ENCODE data around the gene MORN4. TPM values are rescaled to one million over a fixed set of nuclear protein-coding genes. Genes with fewer than 3 reads are reported as not detected.

MORN4 gene
- polyA plus RNA-seq, 1 donor (not counting 4 experiments of a cell fraction or from before 2014, with no cell fraction given): 9.1 TPM

DNA sequence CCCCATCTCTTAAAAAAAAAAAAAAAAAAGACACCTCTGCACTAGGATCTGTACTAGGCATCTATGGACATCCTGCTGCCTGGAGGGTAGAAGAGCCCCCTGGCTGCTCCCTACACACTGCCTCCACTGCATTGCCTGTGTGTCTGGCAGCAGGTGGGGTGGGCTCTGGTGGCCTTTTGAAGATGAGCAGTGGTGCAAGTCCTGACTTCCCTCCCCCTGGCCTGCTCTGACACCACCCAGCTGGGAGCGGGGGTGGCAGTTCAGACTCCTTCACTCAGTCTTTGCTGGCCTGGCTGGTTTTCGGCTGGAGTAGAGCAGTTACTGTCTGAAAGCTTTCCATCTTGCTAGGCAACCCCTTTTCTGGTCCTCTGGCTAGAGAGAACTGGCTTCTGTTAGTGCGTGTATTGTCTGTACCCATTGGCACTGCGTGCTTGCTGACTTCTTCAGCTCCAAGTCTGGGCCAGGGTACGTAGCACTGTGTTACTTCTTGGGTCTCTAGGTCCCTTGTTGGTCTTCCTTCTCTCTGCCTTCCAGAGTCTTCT, 26.1 kb downstream of the MORN4 start:
- H3K4me2 ChIP-seq (ENCODE audit: control insufficient read depth, extremely low read depth, insufficient read depth, low read depth, low read length): no peak overlapping the region
- no peak for DNase-seq (ENCODE audit: low read depth, low spot score)
- TF ChIP-seq, protein P1, sequence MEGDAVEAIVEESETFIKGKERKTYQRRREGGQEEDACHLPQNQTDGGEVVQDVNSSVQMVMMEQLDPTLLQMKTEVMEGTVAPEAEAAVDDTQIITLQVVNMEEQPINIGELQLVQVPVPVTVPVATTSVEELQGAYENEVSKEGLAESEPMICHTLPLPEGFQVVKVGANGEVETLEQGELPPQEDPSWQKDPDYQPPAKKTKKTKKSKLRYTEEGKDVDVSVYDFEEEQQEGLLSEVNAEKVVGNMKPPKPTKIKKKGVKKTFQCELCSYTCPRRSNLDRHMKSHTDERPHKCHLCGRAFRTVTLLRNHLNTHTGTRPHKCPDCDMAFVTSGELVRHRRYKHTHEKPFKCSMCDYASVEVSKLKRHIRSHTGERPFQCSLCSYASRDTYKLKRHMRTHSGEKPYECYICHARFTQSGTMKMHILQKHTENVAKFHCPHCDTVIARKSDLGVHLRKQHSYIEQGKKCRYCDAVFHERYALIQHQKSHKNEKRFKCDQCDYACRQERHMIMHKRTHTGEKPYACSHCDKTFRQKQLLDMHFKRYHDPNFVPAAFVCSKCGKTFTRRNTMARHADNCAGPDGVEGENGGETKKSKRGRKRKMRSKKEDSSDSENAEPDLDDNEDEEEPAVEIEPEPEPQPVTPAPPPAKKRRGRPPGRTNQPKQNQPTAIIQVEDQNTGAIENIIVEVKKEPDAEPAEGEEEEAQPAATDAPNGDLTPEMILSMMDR (optimal IDR thresholded peaks at IDR 0.05 in 1 of 3, IDR thresholded peaks at IDR 0.05 in 1 of 3, conservative IDR thresholded peaks at IDR 0.05 in 1 of 3; ENCODE audit: extremely low read depth in 1 of 3, insufficient read depth in 2 of 3, low read length in 3 of 3): no peak
- no peak for TF ChIP-seq EZH2 (IDR thresholded peaks at IDR 0.05; ENCODE audit: low read length)
- H3K9ac ChIP-seq (ENCODE audit: control insufficient read depth, extremely low read depth, insufficient read depth, low read length): no peak overlapping the region
- no peaks in the 10 kb centered on the region for H3K36me3 ChIP-seq (ENCODE audit: control insufficient read depth in 2 of 2, extremely low read depth in 1 of 2, insufficient read depth in 2 of 2, low read length in 2 of 2)
- H3K27ac ChIP-seq (ENCODE audit: control insufficient read depth, insufficient read depth, low read length): no peak overlapping the region
- H3K79me2 ChIP-seq (ENCODE audit: control insufficient read depth, insufficient read depth, low read length): no peaks in the 10 kb centered on the region
- H2AFZ ChIP-seq (ENCODE audit: control insufficient read depth, low read length): no peak overlapping the region
- H3K9me3 ChIP-seq (ENCODE audit: control insufficient read depth, low read depth, low read length): no peaks in the 10 kb centered on the region
- peaks cover 16% of the 10 kb centered on the region for H3K4me1 ChIP-seq (ENCODE audit: control insufficient read depth, extremely low read depth, insufficient read depth, low read length)
- no peaks in the 10 kb centered on the region for H4K20me1 ChIP-seq (ENCODE audit: control insufficient read depth, extremely low read depth, insufficient read depth, low read length)
- FAIRE-seq: no peak
- H3K9me1 ChIP-seq (ENCODE audit: control insufficient read depth, extremely low read depth, insufficient read depth, low read length): no peaks in the 10 kb centered on the region
- H3K4me3 ChIP-seq (ENCODE audit: control insufficient read depth in 2 of 3, extremely low read depth in 1 of 3, insufficient read depth in 2 of 3, low read depth in 1 of 3, low read length in 3 of 3): no peak overlapping the region
- H3K27me3 ChIP-seq (ENCODE audit: control insufficient read depth, extremely low read depth, insufficient read depth, low read length): no peaks in the 10 kb centered on the region
- dilution Hi-C loops (cut with MboI; ENCODE audit: extremely low pct_ligation_motif_present, low sequenced_read_pairs): no loop called here

DNA sequence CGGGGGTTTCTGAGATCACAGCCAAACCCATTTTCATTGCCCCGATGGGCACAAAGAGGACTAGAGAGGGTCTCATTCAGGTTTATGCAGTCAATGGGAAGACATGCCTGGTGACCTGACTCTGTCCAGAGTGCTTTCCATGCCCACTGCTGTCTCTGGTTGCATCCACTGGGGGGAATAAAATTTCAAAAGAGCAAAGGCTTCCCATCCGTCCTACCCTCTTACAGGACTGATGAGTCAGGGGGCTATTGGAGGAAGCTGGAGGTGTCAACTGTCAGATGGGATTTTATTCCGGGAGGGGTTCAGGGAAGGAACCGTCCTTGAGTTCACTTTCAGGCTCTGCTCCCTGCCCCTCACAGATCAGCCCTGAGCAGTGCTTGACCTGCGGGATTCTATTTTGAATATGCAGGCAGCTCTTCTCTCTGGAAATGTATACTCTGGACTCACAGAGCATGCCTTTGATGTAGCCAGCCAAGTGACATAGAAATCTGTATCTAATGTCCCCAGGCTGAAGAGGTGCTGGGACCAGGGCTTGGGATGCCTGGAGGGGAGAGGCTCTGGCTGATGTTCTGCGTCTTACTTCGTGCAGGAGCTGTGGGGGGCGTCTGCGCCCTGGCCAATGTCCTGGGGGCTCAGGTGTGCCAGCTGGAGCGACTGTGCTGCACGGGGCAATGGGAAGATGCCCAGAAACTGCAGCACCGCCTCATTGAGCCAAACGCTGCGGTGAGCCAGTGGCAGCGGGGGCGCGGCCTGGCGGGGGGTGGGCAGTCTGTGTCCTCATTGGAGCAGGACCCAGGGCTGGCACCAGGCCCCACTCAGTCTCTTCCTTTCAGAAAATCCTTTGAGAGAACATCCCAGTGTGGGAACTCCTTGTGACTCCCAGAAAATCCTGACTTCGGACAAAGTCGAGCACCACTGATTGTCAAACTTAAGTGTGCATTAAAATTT, 31.8 kb downstream of the MORN4 start:
- Histone ChIP-seq H3K9me3 (ENCODE audit: control insufficient read depth, low read depth, low read length) (no peaks in the 10 kb centered on the region), H3K9ac (ENCODE audit: control insufficient read depth, extremely low read depth, insufficient read depth, low read length) (no peak overlapping the region), H3K4me3 (ENCODE audit: control insufficient read depth in 2 of 3, extremely low read depth in 1 of 3, insufficient read depth in 2 of 3, low read depth in 1 of 3, low read length in 3 of 3) (no peak overlapping the region), H3K27me3 (ENCODE audit: control insufficient read depth, extremely low read depth, insufficient read depth, low read length) (no peaks in the 10 kb centered on the region), H4K20me1 (ENCODE audit: control insufficient read depth, extremely low read depth, insufficient read depth, low read length) (no peaks in the 10 kb centered on the region), H3K27ac (ENCODE audit: control insufficient read depth, insufficient read depth, low read length) (no peak overlapping the region), H3K9me1 (ENCODE audit: control insufficient read depth, extremely low read depth, insufficient read depth, low read length) (no peaks in the 10 kb centered on the region), H2AFZ (ENCODE audit: control insufficient read depth, low read length) (no peak overlapping the region), H3K4me1 (ENCODE audit: control insufficient read depth, extremely low read depth, insufficient read depth, low read length) (peaks cover 8% of the 10 kb centered on the region), H3K4me2 (ENCODE audit: control insufficient read depth, extremely low read depth, insufficient read depth, low read depth, low read length) (no peak overlapping the region), H3K79me2 (ENCODE audit: control insufficient read depth, insufficient read depth, low read length) (no peaks in the 10 kb centered on the region), H3K36me3 (ENCODE audit: control insufficient read depth in 2 of 2, extremely low read depth in 1 of 2, insufficient read depth in 2 of 2, low read length in 2 of 2) (no peaks in the 10 kb centered on the region)
- TF ChIP-seq, protein P1 (optimal IDR thresholded peaks at IDR 0.05 in 1 of 3, IDR thresholded peaks at IDR 0.05 in 1 of 3, conservative IDR thresholded peaks at IDR 0.05 in 1 of 3; ENCODE audit: extremely low read depth in 1 of 3, insufficient read depth in 2 of 3, low read length in 3 of 3): no peak
- TF ChIP-seq EZH2 (IDR thresholded peaks at IDR 0.05; ENCODE audit: low read length): no peak
- FAIRE-seq: no peak
- DNase-seq (ENCODE audit: low read depth, low spot score): no peak
- dilution Hi-C loops (cut with MboI; ENCODE audit: extremely low pct_ligation_motif_present, low sequenced_read_pairs): no loop called here
